SK-N-SH treated with all-trans-retinoic acid at 6 μM for 48 hours (cell line): Measurements from ENCODE around the gene MEIOSIN.
A peak's percentile ranks its signal among the peaks of the same experiment; 100 is the strongest.

Experiments
- ATAC-seq: fragments of 200-7000 bp; cut with Tn5 transposase; 3 replicates; pipeline ENCODE4 v1.9.1; 2020; ENCODE audit warnings: mild to moderate bottlenecking, moderate library complexity
- ARNTL ChIP-seq: fragments of 450-650 bp; formaldehyde crosslinking; IDR thresholded peaks from 2 replicates; pipeline ENCODE4 v1.5.0; 2020; ENCODE audit warnings: low read depth, mild to moderate bottlenecking, moderate library complexity, borderline replicate concordance
- BACH2 ChIP-seq: fragments of 250-450 bp; sonication (Bioruptor Pico); IDR thresholded peaks from 2 replicates; pipeline ENCODE4 v1.9.0; 2021; ENCODE audit warnings: mild to moderate bottlenecking, borderline replicate concordance
- CREB5 ChIP-seq: fragments of 250-450 bp; sonication (Bioruptor Pico); IDR thresholded peaks from 2 replicates; pipeline ENCODE4 v1.5.1; 2020; ENCODE audit warnings: low read depth, mild to moderate bottlenecking, moderate library complexity
- ISL1 ChIP-seq: fragments of 250-450 bp; sonication (Bioruptor Pico); IDR thresholded peaks from 2 replicates; pipeline ENCODE4 v2.1.2; 2022; ENCODE audit warnings: mild to moderate bottlenecking, moderate library complexity
- OSR1 ChIP-seq: fragments of 250-450 bp; sonication (Bioruptor Pico); IDR thresholded peaks from 2 replicates; pipeline ENCODE4 v1.8.0; 2022; ENCODE audit warnings: moderate library complexity, mild to moderate bottlenecking, inconsistent platforms
- RARB ChIP-seq: fragments of 250-450 bp; sonication (Bioruptor Pico); IDR thresholded peaks from 2 replicates; pipeline ENCODE4 v1.8.0; 2021; ENCODE audit warnings: mild to moderate bottlenecking, moderate library complexity
- TOX ChIP-seq: fragments of 250-450 bp; sonication (Bioruptor Pico); IDR thresholded peaks from 2 replicates; pipeline ENCODE4 v1.8.0; 2021; ENCODE audit warnings: mild to moderate bottlenecking, moderate library complexity, borderline replicate concordance
- ZFP3 ChIP-seq: fragments of 250-450 bp; sonication (Bioruptor Pico); IDR thresholded peaks from 2 replicates; pipeline ENCODE4 v1.5.0; 2020; ENCODE audit warnings: mild to moderate bottlenecking, moderate library complexity
- ZNF565 ChIP-seq: fragments of 450-650 bp; formaldehyde crosslinking; conservative IDR thresholded peaks from 2 replicates; pipeline ENCODE4 v1.5.0; 2020; ENCODE audit warnings: low read depth, mild to moderate bottlenecking, moderate library complexity
- ZNF70 ChIP-seq: fragments of 450-650 bp; formaldehyde crosslinking; IDR thresholded peaks from 2 replicates; pipeline ENCODE4 v1.5.0; 2020; ENCODE audit warnings: mild to moderate bottlenecking, moderate library complexity
- TF ChIP-seq, protein P1 (sequence below): fragments of 250-450 bp; sonication (Bioruptor Pico); IDR thresholded peaks from 2 replicates; pipeline ENCODE4 v1.5.0; 2020; ENCODE audit warnings: mild to moderate bottlenecking, moderate library complexity
- TF ChIP-seq, protein P2 (sequence below): fragments of 250-450 bp; sonication (Bioruptor Pico); IDR thresholded peaks from 2 replicates; pipeline ENCODE4 v1.8.0; 2021; ENCODE audit warnings: low read depth, mild to moderate bottlenecking, moderate library complexity, borderline replicate concordance
- TF ChIP-seq, protein P3 (sequence below): fragments of 250-450 bp; sonication (Bioruptor Pico); IDR thresholded peaks from 2 replicates; pipeline ENCODE4 v1.5.1; 2021; ENCODE audit warnings: mild to moderate bottlenecking, moderate library complexity
- TF ChIP-seq, protein P4 (sequence below): fragments of 250-450 bp; sonication (Bioruptor Pico); IDR thresholded peaks from 2 replicates; pipeline ENCODE4 v1.8.0; 2020; ENCODE audit warnings: mild to moderate bottlenecking, moderate library complexity, borderline replicate concordance

Gene MEIOSIN

DNA sequence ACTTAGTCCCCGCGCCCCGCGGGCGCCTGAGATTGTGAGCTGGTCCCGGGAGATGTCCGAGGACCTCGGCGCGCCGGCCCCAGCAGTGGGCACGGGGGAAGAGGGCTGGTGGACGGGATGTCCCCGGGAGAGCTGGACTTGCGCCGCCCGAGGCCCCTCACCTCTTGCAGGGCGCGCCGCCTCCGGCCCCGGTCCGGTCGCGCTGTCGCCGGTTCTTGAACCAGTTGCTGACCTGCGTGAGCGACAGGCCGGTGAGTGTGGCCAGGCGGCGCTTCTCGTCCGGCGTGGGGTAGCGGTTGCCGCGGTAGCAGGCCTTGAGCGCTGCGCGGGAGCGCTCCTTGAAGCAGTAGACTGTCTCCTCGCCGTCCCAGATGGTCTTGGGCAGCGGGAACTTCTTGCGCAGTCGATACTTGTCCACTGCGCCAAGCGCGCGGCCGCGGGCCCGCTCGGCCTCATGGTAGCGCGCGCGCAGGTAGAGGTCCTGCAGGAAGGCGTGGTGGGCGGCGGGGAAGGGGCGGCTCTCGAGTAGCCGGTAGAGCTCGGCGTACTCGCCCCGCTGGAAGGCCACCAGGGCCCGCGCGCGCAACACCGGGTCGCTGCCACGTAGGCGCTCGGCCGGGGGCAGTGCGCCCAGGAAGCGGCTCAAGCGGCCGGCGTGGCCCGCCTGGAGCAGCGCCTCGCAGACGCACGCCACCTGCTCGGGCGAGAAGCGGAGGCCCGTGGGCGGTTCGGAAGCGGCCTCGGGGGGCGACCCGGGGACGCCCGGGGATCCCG lies 34.8 kb downstream of the MEIOSIN start:
- peak; percentile 5 for ATAC-seq
- TF ChIP-seq BACH2 (CRISPR knock-in tag) (no peak), ISL1 (CRISPR knock-in tag) (no peak), OSR1 (CRISPR knock-in tag) (no peak), ZNF70 (CRISPR knock-in tag) (no peak), RARB (CRISPR knock-in tag) (no peak)
- TF ChIP-seq, protein P1, sequence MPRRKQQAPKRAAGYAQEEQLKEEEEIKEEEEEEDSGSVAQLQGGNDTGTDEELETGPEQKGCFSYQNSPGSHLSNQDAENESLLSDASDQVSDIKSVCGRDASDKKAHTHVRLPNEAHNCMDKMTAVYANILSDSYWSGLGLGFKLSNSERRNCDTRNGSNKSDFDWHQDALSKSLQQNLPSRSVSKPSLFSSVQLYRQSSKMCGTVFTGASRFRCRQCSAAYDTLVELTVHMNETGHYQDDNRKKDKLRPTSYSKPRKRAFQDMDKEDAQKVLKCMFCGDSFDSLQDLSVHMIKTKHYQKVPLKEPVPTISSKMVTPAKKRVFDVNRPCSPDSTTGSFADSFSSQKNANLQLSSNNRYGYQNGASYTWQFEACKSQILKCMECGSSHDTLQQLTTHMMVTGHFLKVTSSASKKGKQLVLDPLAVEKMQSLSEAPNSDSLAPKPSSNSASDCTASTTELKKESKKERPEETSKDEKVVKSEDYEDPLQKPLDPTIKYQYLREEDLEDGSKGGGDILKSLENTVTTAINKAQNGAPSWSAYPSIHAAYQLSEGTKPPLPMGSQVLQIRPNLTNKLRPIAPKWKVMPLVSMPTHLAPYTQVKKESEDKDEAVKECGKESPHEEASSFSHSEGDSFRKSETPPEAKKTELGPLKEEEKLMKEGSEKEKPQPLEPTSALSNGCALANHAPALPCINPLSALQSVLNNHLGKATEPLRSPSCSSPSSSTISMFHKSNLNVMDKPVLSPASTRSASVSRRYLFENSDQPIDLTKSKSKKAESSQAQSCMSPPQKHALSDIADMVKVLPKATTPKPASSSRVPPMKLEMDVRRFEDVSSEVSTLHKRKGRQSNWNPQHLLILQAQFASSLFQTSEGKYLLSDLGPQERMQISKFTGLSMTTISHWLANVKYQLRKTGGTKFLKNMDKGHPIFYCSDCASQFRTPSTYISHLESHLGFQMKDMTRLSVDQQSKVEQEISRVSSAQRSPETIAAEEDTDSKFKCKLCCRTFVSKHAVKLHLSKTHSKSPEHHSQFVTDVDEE (CRISPR knock-in tag), result no peak
- TF ChIP-seq, protein P2, sequence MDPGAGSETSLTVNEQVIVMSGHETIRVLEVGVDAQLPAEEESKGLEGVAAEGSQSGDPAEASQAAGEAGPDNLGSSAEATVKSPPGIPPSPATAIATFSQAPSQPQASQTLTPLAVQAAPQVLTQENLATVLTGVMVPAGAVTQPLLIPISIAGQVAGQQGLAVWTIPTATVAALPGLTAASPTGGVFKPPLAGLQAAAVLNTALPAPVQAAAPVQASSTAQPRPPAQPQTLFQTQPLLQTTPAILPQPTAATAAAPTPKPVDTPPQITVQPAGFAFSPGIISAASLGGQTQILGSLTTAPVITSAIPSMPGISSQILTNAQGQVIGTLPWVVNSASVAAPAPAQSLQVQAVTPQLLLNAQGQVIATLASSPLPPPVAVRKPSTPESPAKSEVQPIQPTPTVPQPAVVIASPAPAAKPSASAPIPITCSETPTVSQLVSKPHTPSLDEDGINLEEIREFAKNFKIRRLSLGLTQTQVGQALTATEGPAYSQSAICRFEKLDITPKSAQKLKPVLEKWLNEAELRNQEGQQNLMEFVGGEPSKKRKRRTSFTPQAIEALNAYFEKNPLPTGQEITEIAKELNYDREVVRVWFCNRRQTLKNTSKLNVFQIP (CRISPR knock-in tag), result no peak
- TF ChIP-seq, all 23 proteins: peak for 0

DNA sequence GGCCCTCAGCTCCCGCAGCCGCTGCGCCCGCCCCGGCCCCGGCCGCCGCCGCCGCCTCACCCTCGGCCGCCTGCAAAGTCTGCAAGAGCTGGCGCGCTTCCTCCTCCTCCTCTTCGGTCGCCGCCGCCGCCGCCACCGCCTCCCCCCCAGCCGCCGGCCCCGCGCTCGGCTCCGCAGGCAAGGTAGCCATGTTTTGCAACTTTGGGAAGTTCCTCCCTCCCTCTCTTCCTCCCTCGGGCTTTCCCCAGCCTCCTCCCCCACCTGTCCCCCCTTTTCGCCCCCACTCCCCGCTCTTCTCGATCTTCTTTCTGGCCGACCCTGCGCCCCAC lies 35.4 kb downstream of the MEIOSIN start:
- TF ChIP-seq CREB5 (CRISPR knock-in tag), result no peak
- TF ChIP-seq ZNF70 (CRISPR knock-in tag), result no peak
- no peak for TF ChIP-seq ZNF565
- no peak for TF ChIP-seq ZFP3
- TF ChIP-seq ISL1 (CRISPR knock-in tag), result no peak
- TF ChIP-seq ARNTL (CRISPR knock-in tag), result no peak
- TF ChIP-seq, protein P3, sequence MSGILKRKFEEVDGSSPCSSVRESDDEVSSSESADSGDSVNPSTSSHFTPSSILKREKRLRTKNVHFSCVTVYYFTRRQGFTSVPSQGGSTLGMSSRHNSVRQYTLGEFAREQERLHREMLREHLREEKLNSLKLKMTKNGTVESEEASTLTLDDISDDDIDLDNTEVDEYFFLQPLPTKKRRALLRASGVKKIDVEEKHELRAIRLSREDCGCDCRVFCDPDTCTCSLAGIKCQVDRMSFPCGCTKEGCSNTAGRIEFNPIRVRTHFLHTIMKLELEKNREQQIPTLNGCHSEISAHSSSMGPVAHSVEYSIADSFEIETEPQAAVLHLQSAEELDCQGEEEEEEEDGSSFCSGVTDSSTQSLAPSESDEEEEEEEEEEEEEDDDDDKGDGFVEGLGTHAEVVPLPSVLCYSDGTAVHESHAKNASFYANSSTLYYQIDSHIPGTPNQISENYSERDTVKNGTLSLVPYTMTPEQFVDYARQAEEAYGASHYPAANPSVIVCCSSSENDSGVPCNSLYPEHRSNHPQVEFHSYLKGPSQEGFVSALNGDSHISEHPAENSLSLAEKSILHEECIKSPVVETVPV (CRISPR knock-in tag), result no peak
- TF ChIP-seq OSR1 (CRISPR knock-in tag), result no peak
- TF ChIP-seq, protein P1 (CRISPR knock-in tag), result no peak
- TF ChIP-seq, protein P4, sequence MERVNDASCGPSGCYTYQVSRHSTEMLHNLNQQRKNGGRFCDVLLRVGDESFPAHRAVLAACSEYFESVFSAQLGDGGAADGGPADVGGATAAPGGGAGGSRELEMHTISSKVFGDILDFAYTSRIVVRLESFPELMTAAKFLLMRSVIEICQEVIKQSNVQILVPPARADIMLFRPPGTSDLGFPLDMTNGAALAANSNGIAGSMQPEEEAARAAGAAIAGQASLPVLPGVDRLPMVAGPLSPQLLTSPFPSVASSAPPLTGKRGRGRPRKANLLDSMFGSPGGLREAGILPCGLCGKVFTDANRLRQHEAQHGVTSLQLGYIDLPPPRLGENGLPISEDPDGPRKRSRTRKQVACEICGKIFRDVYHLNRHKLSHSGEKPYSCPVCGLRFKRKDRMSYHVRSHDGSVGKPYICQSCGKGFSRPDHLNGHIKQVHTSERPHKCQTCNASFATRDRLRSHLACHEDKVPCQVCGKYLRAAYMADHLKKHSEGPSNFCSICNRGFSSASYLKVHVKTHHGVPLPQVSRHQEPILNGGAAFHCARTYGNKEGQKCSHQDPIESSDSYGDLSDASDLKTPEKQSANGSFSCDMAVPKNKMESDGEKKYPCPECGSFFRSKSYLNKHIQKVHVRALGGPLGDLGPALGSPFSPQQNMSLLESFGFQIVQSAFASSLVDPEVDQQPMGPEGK (CRISPR knock-in tag), result no peak
- no peak for TF ChIP-seq TOX (CRISPR knock-in tag)
- TF ChIP-seq BACH2 (CRISPR knock-in tag), result no peak
- no peak for ATAC-seq
